Measurements from ENCODE around the gene MTMR4. TPM values are rescaled to one million over a fixed set of nuclear protein-coding genes. Genes with fewer than 3 reads are reported as not detected.

The MTMR4 gene
- total and polyA plus RNA-seq, 4 donors, result 17.2 to 70.1 (median 29.9) TPM

DNA sequence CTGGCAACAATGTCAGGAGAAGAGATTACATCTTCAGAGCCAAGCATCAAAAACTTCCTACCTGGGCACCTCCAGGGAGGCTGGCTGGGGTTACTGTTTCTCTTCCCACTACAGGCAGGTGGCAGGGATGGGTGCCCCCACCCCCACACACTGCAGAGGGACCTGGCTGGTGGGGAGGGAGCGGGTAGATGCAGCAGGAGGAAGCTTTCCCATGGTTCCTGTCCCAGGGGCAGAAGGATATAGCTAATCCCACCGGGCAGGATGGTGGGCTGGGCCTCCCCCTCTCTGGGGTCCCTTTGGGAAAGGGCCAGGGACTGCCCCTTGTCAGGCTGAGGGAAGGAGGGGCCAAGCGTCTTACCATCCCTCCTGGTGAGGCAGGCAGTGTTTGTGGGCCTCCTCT, 16.7 kb upstream of the MTMR4 start:
- Histone ChIP-seq H3K9ac (ENCODE audit: low read depth in 1 of 2, low read length in 2 of 2) (no peak overlapping the region), H3K27ac (ENCODE audit: low read depth in 1 of 2, low read length in 2 of 2) (peak overlapping the region; percentile 50 to 61), H3K36me3 (ENCODE audit: control insufficient read depth in 4 of 4, insufficient read depth in 3 of 4, low read depth in 1 of 4, low read length in 3 of 4) (no peaks in the 10 kb centered on the region), H3K9me3 (ENCODE audit: control insufficient read depth in 4 of 4, low read length in 3 of 4) (no peaks in the 10 kb centered on the region), H3K4me3 (ENCODE audit: low read depth in 1 of 3, low read length in 3 of 3) (peak overlapping the region in 2 of 3 donors; percentile 50 to 60), H3K4me1 (ENCODE audit: control insufficient read depth in 4 of 4, insufficient read depth in 4 of 4, low read length in 3 of 4) (peaks cover 11 to 27% (median 19%) of the 10 kb centered on the region in 4 donors), H3K27me3 (ENCODE audit: control insufficient read depth in 4 of 4, insufficient read depth in 4 of 4, low read length in 3 of 4) (no peaks in the 10 kb centered on the region)
- no peak for TF ChIP-seq SP1 (IDR thresholded peaks at IDR 0.05)
- no peak for TF ChIP-seq EGR1 (IDR thresholded peaks at IDR 0.05; ENCODE audit: low read depth in 2 of 2)
- TF ChIP-seq, protein P1, sequence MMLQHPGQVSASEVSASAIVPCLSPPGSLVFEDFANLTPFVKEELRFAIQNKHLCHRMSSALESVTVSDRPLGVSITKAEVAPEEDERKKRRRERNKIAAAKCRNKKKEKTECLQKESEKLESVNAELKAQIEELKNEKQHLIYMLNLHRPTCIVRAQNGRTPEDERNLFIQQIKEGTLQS (IDR thresholded peaks at IDR 0.05), result no peak
- TF ChIP-seq, protein P2, sequence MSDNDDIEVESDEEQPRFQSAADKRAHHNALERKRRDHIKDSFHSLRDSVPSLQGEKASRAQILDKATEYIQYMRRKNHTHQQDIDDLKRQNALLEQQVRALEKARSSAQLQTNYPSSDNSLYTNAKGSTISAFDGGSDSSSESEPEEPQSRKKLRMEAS (IDR thresholded peaks at IDR 0.05), result no peak
- no peak for DNase-seq (ENCODE audit: low spot score)
- 76% methylated on average over 3 of the region's 3 CpGs for WGBS

DNA sequence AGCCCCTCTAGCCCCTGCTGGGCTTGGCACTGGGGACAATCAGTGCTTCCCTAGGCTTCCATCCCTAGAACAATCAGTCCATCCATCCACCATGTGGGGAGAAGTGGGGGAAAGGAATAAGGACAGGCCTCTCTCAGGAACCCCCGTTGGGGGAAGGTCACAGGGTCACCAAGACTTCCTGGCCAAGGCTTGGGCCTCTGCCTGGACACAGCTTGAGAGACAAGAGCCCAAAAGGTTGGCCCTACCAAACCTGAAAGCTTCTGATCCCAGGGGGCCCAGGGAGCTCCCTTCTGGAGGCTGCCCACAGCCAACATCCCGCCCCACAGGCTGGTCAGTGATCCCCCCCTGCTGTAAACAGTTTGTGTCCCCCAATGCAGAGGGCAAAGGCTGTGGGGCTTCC, 16.2 kb upstream of the MTMR4 start:
- no peak for DNase-seq (ENCODE audit: low spot score)
- 80% methylated on average over 2 of the region's 2 CpGs for WGBS
- H3K27ac ChIP-seq (ENCODE audit: low read depth in 1 of 2, low read length in 2 of 2), result peak overlapping the region; percentile 16 to 32
- H3K4me3 ChIP-seq (ENCODE audit: low read depth in 1 of 3, low read length in 3 of 3), result no peak overlapping the region
- H3K4me1 ChIP-seq (ENCODE audit: control insufficient read depth in 4 of 4, insufficient read depth in 4 of 4, low read length in 3 of 4), result peaks cover 9 to 23% (median 19%) of the 10 kb centered on the region in 4 donors
- no peak overlapping the region for H3K9ac ChIP-seq (ENCODE audit: low read depth in 1 of 2, low read length in 2 of 2)
- no peaks in the 10 kb centered on the region for H3K9me3 ChIP-seq (ENCODE audit: control insufficient read depth in 4 of 4, low read length in 3 of 4)
- no peaks in the 10 kb centered on the region for H3K36me3 ChIP-seq (ENCODE audit: control insufficient read depth in 4 of 4, insufficient read depth in 3 of 4, low read depth in 1 of 4, low read length in 3 of 4)
- TF ChIP-seq GABPA (IDR thresholded peaks at IDR 0.05 in 1 of 2, conservative IDR thresholded peaks at IDR 0.05 in 1 of 2) (no peak), NR2F2 (IDR thresholded peaks at IDR 0.05) (no peak), HNF4G (IDR thresholded peaks at IDR 0.05) (no peak), FOXA2 (IDR thresholded peaks at IDR 0.05) (no peak), EGR1 (IDR thresholded peaks at IDR 0.05; ENCODE audit: low read depth in 2 of 2) (no peak)
- TF ChIP-seq, protein P2 (IDR thresholded peaks at IDR 0.05), result no peak
- TF ChIP-seq, protein P3, sequence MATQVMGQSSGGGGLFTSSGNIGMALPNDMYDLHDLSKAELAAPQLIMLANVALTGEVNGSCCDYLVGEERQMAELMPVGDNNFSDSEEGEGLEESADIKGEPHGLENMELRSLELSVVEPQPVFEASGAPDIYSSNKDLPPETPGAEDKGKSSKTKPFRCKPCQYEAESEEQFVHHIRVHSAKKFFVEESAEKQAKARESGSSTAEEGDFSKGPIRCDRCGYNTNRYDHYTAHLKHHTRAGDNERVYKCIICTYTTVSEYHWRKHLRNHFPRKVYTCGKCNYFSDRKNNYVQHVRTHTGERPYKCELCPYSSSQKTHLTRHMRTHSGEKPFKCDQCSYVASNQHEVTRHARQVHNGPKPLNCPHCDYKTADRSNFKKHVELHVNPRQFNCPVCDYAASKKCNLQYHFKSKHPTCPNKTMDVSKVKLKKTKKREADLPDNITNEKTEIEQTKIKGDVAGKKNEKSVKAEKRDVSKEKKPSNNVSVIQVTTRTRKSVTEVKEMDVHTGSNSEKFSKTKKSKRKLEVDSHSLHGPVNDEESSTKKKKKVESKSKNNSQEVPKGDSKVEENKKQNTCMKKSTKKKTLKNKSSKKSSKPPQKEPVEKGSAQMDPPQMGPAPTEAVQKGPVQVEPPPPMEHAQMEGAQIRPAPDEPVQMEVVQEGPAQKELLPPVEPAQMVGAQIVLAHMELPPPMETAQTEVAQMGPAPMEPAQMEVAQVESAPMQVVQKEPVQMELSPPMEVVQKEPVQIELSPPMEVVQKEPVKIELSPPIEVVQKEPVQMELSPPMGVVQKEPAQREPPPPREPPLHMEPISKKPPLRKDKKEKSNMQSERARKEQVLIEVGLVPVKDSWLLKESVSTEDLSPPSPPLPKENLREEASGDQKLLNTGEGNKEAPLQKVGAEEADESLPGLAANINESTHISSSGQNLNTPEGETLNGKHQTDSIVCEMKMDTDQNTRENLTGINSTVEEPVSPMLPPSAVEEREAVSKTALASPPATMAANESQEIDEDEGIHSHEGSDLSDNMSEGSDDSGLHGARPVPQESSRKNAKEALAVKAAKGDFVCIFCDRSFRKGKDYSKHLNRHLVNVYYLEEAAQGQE (IDR thresholded peaks at IDR 0.05), result no peak
- H3K27me3 ChIP-seq (ENCODE audit: control insufficient read depth in 4 of 4, insufficient read depth in 4 of 4, low read length in 3 of 4), result no peaks in the 10 kb centered on the region

DNA sequence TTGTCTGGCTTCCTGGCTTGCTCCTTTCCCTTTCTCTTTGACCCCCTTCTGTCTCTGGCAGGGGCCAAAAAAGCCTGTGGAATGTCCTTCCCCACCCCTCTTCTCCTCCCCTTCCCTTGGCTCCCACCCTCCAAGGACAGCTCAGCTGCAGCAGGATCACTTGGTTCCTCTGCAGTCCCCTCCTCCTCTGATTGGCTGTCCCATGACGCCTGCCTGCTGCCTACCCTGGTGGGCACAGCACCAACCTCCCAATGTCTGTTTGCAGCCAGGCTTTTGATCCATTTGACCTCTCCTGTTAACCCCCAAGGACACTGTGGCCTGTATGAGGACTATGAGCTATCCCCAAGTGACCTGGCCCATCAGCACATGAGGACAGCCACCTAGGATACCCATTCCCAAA, 14.8 kb upstream of the MTMR4 start:
- Histone ChIP-seq H3K27me3 (ENCODE audit: control insufficient read depth in 4 of 4, insufficient read depth in 4 of 4, low read length in 3 of 4) (no peaks in the 10 kb centered on the region), H3K36me3 (ENCODE audit: control insufficient read depth in 4 of 4, insufficient read depth in 3 of 4, low read depth in 1 of 4, low read length in 3 of 4) (no peaks in the 10 kb centered on the region), H3K9ac (ENCODE audit: low read depth in 1 of 2, low read length in 2 of 2) (no peak overlapping the region), H3K4me3 (ENCODE audit: low read depth in 1 of 3, low read length in 3 of 3) (no peak overlapping the region), H3K4me1 (ENCODE audit: control insufficient read depth in 4 of 4, insufficient read depth in 4 of 4, low read length in 3 of 4) (peaks cover 2 to 21% (median 11%) of the 10 kb centered on the region in 4 donors), H3K9me3 (ENCODE audit: control insufficient read depth in 4 of 4, low read length in 3 of 4) (no peaks in the 10 kb centered on the region), H3K27ac (ENCODE audit: low read depth in 1 of 2, low read length in 2 of 2) (peak overlapping the region; percentile 57 to 68)
- no peak for DNase-seq (ENCODE audit: low spot score)
- peak; percentile 25 for TF ChIP-seq NR2F2 (IDR thresholded peaks at IDR 0.05)
- TF ChIP-seq RAD21 (IDR thresholded peaks at IDR 0.05), result no peak
- peak in 1 of 2 donors; percentile 21 for TF ChIP-seq RXRA (IDR thresholded peaks at IDR 0.05)
- 56% methylated on average over 1 of the region's 1 CpG for WGBS
